EL (cell line): Measurements from ENCODE around the gene PARP9.
"Not testable (repeated sequence)": the region's sequence is repeated elsewhere in the genome, so short reads cannot be mapped to it uniquely, and the experiment has no call there.

Source experiments
- DNase-seq: peaks from one replicate; pipeline ENCODE4 v3.0.0-alpha.2; 2016

Gene PARP9

DNA sequence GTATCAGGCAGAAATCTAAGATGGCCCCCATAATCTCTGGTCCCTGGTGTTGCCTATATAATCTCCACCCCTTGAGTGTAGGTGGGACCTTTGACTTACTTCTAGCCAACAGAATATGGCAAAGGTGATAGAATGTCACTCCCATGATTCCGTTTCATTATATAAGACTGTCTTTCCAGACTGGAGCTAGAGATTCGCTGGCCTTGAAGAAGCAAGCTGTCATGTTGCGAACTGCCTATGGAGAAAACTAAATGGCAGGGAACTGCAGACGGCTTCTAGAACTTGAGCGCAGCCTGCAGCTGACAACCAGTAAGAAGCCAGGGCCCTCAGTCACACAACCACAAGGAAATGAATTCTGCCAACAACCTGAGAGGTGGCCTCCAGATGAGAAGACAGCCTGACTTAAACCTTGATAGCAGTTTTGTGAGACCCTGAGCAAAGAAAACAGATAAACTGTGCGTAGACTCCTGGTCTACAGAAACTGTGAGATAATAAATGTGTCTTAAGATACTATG, 47.2 kb downstream of the PARP9 start:
- no peak for DNase-seq

GRCh38 chr3:122515870-122516269, 48.2 kb downstream of the PARP9 start:
- no peak for DNase-seq

- no peak for DNase-seq
Observed at GRCh38 chr3:122515020-122515468, 49.1 kb downstream of the PARP9 start.

- DNase-seq, result peak; percentile 90
Observed at GRCh38 chr3:122514123-122515019, 49.7 kb downstream of the PARP9 start, which contains the start of gene KPNA1. Gene KPNA1, minus strand, starts transcription at chr3:122514939. Its CDS starts 18,374 bp downstream, at chr3:122496565.

- DNase-seq, result peak; percentile 36
Observed at GRCh38 chr3:122513386-122514122, 50.5 kb downstream of the PARP9 start.

- DNase-seq, result no peak
Observed at GRCh38 chr3:122512284-122512683, 51.8 kb downstream of the PARP9 start.

- DNase-seq, result no peak
Observed at GRCh38 chr3:122510878-122511535, 53.1 kb downstream of the PARP9 start.

DNA sequence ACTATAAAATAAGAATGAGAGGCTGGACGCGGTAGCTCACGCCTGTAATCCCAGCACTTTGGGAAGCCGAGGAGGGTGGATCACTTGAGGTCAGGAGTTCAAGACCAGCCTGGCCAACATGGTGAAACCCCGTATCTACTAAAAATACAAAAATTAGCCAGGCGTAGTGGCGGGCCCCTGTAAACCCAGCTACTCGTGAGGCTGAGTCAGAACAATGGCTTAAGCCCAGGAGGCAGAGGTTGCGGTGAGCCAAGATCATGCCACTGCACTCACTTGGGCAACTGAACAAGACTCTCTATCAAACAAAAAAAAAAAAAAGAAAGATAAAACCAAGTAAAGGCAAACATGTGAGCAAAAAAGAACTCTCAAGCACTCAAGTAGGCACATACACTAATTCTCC, 55.2 kb downstream of the PARP9 start:
- not testable (repeated sequence) for DNase-seq

DNA sequence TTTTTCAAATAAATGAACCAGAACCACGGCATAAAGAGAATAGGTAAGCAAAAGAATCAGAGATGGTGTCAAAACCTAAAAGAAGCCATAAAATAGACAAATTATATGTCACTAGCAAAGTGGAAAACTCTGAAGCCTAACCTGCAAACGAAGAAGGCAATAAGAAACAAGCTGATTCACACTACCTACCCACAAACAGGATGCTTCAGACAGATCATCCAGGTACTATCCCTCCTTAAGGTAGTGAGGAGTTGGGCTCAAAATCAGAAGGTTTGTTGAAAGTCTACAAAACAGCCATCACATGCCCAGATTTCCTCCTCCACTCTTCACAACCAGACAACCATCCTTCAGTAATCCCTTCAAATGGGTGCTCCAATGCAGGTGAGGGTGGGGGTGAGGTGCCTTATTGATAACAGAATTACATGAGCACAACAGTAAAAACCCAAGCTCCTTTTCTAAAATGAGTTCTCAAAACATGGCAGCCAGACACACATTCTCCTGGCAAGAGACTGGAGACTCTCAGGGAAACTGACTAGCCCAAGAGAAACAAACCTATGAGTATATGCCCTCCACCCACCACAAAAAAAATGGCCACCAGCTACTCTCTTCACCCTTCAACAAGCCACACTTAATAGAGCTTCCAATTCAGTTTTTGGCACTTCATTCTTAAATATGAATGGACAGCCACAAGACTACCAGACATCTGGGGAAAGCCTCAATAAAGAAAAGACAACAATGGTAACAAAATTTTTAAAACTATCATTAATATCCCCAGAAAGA, 55.8 kb downstream of the PARP9 start:
- DNase-seq, result no peak

- DNase-seq, result no peak
Observed at GRCh38 chr3:122506450-122506849, 57.6 kb downstream of the PARP9 start.

- no peak for DNase-seq
Observed at GRCh38 chr3:122505676-122506075, 58.4 kb downstream of the PARP9 start.

DNA sequence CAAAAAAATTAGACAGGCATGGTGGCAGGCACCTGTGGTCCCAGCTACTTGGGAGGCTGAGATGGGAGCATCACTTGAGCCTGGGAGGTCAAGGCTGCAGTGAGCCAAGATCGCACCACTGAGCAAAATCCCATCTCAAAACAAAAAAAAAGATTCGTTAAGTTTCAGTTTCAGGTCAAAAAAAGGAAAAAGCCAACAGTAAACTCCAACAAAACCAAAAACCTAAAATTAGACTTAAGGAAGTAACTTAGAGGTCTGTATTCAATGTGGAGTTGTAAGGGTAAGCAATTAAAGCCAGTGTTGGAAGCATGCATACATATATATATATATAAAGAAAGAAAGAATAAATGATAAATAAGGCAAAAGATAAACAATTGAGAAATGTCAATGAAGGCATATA, 61.2 kb downstream of the PARP9 start:
- no peak for DNase-seq

DNA sequence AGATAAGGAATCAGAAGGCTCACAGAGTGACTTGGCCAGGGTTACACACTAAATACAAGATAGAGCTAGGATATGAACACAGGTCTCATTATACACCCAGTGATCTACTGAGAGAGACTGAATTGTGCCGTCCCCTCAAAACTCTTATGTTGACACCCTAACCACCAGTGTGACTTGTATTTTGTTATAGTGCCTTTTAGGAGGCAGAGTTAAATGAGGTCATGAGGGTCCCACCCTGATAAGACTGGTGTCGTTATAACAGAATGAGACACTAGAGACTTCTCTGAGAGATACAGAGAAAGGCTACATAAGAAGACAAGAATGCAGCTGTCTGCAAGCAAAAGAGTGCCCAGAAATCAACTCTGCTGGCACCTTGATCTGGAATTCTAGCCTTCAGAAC, 62.0 kb downstream of the PARP9 start:
- DNase-seq, result no peak

- DNase-seq, result not testable (repeated sequence)
Observed at GRCh38 chr3:122500964-122501363, 63.1 kb downstream of the PARP9 start.

DNA sequence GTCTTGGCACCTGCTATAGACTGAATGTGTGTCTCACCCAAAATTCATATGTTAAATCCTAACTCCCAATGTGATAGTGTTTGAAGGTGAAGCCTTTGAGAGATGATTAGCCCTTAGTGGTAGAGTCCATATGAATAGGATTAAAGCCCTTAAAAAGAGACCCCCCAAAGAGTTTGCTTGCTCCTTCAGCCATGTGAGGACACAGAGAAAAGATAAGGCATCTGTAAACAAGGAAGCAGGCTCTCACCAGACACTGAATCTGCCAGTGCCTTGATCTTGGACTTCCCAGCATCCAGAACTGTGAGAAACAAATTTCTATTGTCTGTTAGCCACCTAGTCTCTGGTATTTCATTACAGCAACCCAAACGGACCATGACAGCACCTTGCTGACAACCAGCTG, 65.9 kb downstream of the PARP9 start:
- no peak for DNase-seq

- peak; percentile 92 for DNase-seq
Observed at GRCh38 chr3:122497425-122497824, 66.7 kb downstream of the PARP9 start.

- no peak for DNase-seq
Observed at GRCh38 chr3:122496508-122496907, 67.6 kb downstream of the PARP9 start.

- peak; percentile 85 for DNase-seq
Observed at GRCh38 chr3:122493296-122493695, 70.8 kb downstream of the PARP9 start.

DNA sequence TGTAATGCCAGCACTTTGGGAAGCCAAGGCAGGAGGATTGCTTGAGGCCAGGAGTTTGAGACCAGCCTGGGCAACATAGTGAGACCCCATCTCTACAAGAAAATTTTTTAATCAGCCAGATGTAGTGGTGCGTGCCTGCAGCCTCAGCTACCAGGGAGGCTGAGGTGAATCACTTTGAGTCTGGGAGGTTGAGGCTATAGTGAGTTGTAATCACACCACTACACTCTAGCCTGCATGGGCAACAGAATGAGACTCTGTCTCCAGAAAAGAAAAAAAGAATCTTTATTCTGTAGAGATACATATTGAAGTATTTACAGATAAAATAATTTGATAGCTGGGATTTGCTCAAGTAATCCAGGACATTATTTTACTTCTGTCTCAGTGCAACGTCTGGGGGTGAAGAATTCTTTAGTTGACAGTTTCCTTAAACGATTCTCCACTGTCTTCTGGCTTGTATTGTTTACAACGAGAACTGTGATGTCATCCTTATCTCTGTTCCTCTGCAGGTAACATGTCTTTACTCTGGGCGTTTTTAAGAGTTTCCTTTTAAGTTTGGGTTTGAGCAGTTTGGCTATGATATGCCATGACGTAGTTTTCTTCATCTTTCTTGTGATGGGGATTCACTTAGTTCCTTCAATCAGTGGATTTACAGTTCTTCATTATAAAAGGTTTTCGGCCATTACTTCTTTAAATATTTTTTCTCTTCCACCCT, 75.7 kb downstream of the PARP9 start:
- DNase-seq, result no peak

GRCh38 chr3:122484985-122485384, 79.1 kb downstream of the PARP9 start:
- DNase-seq, result peak; percentile 65

DNA sequence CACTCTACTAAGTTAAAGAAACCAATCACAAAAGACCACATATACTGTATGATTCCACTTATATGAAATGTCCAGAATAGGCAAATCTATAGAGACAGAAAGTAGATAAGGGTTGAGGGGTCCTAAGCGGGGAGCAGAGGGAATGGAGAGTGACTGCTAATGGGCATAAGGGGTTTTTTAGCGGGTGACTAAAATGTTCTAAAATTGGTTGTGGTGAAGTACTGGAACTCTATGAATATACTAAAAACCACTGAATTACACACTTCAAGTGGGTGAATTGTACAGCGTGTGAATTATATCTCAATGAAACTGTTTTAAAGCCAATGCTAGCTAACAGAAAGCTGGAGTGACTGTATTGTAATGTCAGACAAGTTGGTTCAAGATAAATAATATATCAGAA, 82.7 kb downstream of the PARP9 start:
- DNase-seq, result no peak
